Ishikawa (cell line): ENCODE measurements around the gene FAM107A.
A peak's percentile ranks its signal among the peaks of the same experiment; 100 is the strongest.

Experiments
- CEBPB ChIP-seq: IDR thresholded peaks from 2 replicates; pipeline ENCODE4 v1.6.1; 2012
- CREB1 ChIP-seq: IDR thresholded peaks from 2 replicates; pipeline ENCODE4 v1.6.1; 2012; ENCODE audit warnings: low read depth
- EGR1 ChIP-seq: IDR thresholded peaks from 2 replicates; pipeline ENCODE4 v1.6.1; 2012
- EP300 ChIP-seq: IDR thresholded peaks from 2 replicates; pipeline ENCODE4 v1.6.1; 2012; ENCODE audit warnings: borderline replicate concordance
- FOXM1 ChIP-seq: IDR thresholded peaks from 2 replicates; pipeline ENCODE4 v1.6.1; 2012; ENCODE audit warnings: low read depth, borderline replicate concordance
- NFIC ChIP-seq: IDR thresholded peaks from 2 replicates; pipeline ENCODE4 v1.6.1; 2012
- RAD21 ChIP-seq: IDR thresholded peaks from 2 replicates; pipeline ENCODE4 v1.6.1; 2012; ENCODE audit warnings: low read depth
- REST ChIP-seq: IDR thresholded peaks from 2 replicates; pipeline ENCODE4 v1.6.1; 2012; ENCODE audit warnings: low read depth, mild to moderate bottlenecking
- TAF1 ChIP-seq: IDR thresholded peaks from 2 replicates; pipeline ENCODE4 v1.6.1; 2012; ENCODE audit warnings: low read depth, mild to moderate bottlenecking
- TCF12 ChIP-seq: IDR thresholded peaks from 2 replicates; pipeline ENCODE4 v1.6.1; 2012; ENCODE audit warnings: low read depth
- TEAD4 ChIP-seq: IDR thresholded peaks from 2 replicates; pipeline ENCODE4 v1.6.1; 2012
- YY1 ChIP-seq: IDR thresholded peaks from 2 replicates; pipeline ENCODE4 v1.6.1; 2012; ENCODE audit warnings: low read depth
- ZBTB7A ChIP-seq: IDR thresholded peaks from 2 replicates; pipeline ENCODE4 v1.6.1; 2012; ENCODE audit warnings: low read depth
- TF ChIP-seq, protein P1 (sequence below): IDR thresholded peaks from 2 replicates; pipeline ENCODE4 v1.6.1; 2012
- TF ChIP-seq, protein P2 (sequence below): IDR thresholded peaks from 2 replicates; pipeline ENCODE4 v1.6.1; 2012

Gene FAM107A

GRCh38 chr3:58577269-58577821 lies at the start of gene FAM107A:
FAM107A (minus strand) TSS chr3:58577391; CDS start chr3:58569860, 7,531 bp downstream.
- TF ChIP-seq TEAD4 (peak; percentile 42; the same call in 1 of the 2 replicates), TCF12 (no peak), NFIC (0 out of 2 replicates have a peak, but pooled peaks have one; percentile 23)

GRCh38 chr3:58625196-58625824 lies 48.1 kb upstream of the FAM107A start:
- TF ChIP-seq NFIC (0 out of 2 replicates have a peak, but pooled peaks have one; percentile 27), EGR1 (no peak)

DNA sequence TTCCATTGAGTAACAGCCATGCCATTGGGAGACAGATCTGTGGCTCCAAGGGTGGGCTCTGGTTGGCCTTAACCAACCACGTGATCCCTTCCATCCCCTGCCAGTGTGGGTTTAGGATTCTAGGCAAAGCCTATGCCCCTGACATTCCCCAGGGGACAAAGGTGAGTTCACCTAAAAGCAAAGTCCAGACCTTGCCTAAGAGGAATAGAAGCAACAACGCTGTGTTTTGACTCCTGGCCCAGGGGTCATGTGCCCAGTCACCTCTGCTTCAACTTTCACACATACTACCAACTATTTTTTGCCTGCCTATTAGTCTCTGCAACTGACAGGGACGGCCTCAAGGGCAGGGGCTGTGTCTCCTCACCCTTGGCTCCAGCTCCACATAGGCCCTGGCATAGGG lies 47.4 kb upstream of the FAM107A start:
- TF ChIP-seq RAD21 (no peak), TCF12 (no peak), EP300 (no peak), CEBPB (no peak), ZBTB7A (no peak)
- TF ChIP-seq, protein P1, sequence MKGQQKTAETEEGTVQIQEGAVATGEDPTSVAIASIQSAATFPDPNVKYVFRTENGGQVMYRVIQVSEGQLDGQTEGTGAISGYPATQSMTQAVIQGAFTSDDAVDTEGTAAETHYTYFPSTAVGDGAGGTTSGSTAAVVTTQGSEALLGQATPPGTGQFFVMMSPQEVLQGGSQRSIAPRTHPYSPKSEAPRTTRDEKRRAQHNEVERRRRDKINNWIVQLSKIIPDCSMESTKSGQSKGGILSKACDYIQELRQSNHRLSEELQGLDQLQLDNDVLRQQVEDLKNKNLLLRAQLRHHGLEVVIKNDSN, result no peak
- TF ChIP-seq, protein P2, sequence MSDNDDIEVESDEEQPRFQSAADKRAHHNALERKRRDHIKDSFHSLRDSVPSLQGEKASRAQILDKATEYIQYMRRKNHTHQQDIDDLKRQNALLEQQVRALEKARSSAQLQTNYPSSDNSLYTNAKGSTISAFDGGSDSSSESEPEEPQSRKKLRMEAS, result no peak

DNA sequence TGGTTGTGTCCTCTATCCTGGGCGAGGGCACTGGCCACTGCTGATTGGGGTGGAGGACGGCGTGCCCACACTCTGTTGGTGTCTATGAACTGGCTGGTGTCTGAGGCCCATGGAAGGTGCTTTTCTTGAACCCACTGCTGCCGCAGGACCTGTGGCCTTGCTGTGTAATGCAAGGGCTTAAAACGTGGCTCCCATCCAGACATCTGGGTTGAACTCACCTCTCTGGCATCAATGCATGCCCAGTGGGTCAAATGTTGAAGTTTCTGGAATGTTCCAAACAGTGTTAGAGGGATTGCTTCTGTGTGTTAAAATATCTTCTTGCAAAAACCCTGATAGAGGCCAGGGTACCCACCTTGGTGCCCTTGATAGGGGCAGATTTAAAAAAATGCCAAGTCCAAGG lies 46.8 kb upstream of the FAM107A start:
- TF ChIP-seq REST, result no peak

- TF ChIP-seq TAF1 (no peak), TCF12 (no peak), REST (no peak), NFIC (no peak), FOXM1 (no peak), YY1 (no peak), ZBTB7A (no peak)
- TF ChIP-seq, protein P2, result no peak
Measured at GRCh38 chr3:58623478-58623877, 46.3 kb upstream of the FAM107A start.

DNA sequence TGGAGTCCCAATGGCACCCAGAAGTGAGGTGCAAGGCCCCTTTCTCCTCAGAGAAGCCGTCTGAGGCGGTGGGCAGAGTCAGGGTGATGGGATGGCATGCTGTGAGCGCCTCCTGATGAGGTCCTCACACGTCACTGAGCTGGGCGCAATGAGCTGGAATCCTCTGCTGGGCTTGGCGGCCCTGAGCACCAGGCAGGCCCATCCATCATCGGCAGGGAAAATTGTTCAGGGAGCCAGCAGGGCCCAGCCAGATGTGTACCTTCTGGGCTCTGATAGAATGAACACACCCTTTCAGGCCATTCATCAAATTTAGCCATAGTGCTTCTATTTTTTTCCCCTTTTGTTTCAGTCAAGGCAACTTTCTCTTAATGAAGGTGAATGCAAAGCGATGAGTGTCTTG lies 45.7 kb upstream of the FAM107A start:
- TF ChIP-seq, protein P2, result no peak
- TF ChIP-seq CREB1 (no peak), EGR1 (no peak), TEAD4 (no peak), ZBTB7A (no peak), TCF12 (no peak), CEBPB (no peak), RAD21 (no peak), NFIC (no peak)

DNA sequence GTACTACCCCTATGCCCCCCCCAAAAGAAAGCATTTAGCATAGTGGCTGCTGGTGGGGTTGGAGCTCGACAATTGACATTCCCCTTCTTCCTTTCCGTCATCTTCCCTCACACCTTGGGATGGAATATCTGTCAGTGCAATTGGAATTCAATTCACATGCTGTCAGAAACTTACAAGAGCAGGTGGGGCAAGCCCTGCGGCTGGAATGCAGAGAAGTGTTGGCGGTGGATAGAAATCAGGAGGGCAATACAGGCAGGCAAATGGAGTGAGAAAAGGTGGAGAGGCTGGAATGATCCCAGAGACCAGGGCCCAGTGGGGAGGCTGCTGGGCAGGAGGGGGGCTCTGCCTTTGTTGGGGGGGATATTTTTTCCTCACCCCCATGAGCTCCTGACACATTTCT lies 45.2 kb upstream of the FAM107A start:
- TF ChIP-seq REST (no peak), NFIC (no peak), RAD21 (no peak)
